Head of caudate nucleus (tissue), 42 donors: ENCODE results near the gene THRA.

Experiments
- DNase-seq, 42 donors: peaks; one replicate each; pipeline versions ENCODE4 v3.0.0 to v3.0.0-alpha.2; 2020 to 2021; ENCODE audit warnings: mixed read lengths in 7 of 42
- intact Hi-C: fragments of 100-400 bp; cut with DNase I; formaldehyde crosslinking; loops from one replicate; pipeline ENCODE4 v1.15.0; 2022

The THRA gene

DNA sequence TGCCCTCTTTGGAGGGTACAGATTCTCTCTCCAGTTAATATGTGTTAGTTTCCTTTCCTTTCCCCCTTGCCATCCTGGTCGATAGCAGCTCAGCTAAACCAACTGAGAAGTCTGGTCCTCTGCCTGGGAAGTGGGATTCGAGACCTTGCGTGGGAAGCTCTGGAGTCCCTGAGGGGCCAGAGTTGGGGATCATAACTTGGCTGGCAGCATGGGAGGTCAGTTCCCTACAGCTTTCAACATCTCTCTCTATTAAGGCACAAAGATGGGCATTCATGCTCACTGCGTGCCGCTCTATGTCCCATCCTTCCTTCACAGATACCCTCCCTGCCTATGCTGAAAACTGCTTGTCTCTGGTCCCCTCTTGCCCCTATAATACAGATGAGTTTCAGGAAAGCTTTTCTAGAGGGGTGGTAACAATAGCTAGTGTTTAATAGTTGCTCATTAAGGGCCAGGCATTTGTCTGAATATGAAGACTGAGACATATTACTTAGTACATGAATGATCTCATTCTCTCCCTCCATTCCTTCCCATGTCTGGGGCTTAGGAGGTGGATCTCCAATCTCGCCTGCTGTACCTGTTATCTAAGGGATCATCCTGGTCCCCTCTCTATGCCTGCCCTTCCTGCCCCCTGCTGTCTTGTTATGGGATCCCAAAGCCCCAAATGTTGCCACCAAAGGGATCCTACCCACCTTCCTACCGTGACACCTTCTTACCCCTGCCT, 10.8 kb downstream of the THRA start:
- intact Hi-C loops = loop anchor here (5.0 kb wide), 1 partner anchor 34 kb away; no protein-coding TSS in a partner anchor
- peak in 11 of 42 donors; percentile 23 to 62 (median 44) for DNase-seq

DNA sequence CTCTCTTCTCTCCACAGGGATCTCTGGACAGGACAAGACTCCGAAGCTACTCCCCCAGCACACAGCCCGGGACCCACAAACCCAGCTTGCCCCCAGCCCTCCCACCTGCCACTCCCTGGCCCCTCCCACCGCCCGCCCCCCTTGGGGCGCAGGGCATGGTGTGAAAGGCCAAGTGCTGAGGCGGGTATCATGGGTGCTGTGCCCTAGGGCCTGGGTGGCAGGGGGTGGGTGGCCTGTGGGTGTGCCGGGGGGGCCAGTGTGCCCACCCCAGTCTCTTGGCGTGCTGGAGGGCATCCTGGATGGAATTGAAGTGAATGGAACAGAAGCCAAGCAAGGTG, 11.4 kb downstream of the THRA start:
- intact Hi-C loops = loop anchor here (5.0 kb wide), 1 partner anchor 33 kb away; no protein-coding TSS in a partner anchor
- no peak for DNase-seq

GRCh38 chr17:40074871-40075200, 12.1 kb downstream of the THRA start:
- no peak for DNase-seq
- intact Hi-C loops = loop anchor here (5.0 kb wide), 1 partner anchor 32 kb away; no protein-coding TSS in a partner anchor

DNA sequence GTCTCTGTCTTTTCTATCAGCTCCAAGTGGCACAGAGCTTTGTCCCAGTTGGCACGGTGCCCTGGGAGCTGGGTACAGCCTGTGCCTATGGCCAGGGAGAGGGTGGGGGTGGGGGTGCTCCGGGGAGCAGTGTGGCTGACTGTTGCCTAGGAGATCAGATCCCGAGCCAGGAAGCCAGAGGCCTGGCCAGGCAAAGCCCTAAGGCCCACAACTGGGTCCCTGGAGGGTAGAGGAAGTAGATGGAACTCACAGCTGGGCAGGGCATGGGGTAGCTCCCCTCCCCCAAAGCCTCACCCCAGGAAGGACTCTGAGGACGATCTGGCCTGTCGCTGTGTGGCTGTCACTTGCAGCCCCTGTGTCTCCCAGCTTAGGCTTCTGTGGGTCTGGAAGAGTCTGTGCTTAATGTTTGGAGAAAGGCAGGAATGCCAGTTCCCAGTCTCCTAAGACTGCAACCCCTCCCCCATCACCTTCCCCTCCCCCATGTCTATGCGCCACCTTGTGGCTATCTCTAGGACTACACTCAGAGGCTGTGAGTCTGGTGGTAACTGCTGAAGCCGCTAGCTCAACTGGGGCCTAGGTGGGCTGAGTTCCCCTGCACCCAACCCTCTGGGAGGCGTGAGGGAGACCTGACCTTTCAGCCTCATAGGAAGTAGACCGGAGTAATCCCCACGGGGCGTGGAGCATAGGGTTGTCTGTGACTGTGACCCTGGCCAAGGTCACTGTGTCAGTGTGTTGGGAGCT, 12.6 kb downstream of the THRA start:
- intact Hi-C loops = no loop called here

DNA sequence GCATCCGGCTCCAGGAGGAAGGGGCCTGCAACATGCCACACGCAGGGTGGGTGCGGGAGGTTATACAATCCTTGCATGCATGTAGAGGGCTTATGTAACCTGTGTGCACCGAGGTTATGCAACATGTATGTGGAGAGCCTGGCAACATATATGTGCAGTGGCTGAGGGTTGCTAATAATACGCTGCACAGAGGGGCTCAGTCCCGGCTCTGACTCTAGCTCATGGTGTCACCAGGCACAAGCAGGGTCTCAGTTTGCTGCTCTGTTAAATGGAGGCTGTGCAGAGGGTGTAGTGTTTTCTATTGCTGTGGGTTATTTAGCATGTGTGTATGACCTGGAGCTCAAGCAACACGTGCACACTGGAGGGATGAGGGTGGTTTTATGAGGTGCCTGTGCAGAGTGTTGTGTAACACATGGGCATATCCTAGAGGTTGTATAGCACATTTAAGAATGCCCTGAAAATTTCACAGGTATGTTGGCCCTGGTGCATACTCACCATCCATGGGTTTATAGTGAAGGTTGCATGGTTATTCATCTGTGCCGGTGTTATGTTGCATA, 13.3 kb downstream of the THRA start:
- DNase-seq = peak in 1 of 42 donors; percentile 1
- intact Hi-C loops = no loop called here

More for the DNA sequence above, 12.6 kb downstream of the THRA start:
- peak; percentile 69 to 94 (median 84) for DNase-seq

- no peak for DNase-seq
- intact Hi-C loops = no loop called here
These were observed 13.8 kb downstream of the THRA start for GRCh38 chr17:40076591-40076990.

DNA sequence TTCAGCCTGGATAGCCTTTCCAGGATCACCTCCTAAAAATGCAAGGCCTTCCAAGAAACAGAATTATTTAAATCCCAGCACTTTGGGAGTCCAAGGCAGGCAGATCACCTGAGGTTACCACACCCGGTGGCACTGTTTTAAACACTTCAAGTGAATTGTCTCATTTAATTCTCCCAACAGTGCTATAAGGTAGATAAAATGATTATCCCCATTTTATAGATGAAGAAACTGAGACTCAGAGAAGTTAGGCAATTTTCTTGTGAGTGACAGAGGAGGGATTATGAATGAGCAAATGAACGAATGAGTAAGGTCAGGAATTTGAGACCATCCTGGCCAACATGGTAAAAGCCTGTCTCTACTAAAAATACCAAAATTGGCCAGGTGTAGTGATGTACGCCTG, 16.8 kb downstream of the THRA start:
- intact Hi-C loops = no loop called here
- no peak for DNase-seq

DNA sequence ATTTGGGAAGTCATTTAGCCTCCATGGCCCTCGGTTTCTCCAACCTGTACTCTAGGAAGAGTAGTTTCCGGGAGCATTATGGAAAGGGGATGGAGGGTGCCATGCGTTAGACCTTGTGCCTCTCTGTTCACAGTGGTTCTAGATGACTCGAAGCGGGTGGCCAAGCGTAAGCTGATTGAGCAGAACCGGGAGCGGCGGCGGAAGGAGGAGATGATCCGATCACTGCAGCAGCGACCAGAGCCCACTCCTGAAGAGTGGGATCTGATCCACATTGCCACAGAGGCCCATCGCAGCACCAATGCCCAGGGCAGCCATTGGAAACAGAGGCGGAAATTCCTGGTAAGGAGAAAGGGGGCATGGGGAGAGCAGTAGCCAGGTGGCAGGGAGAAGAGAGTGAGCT, 21.7 kb downstream of the THRA start:
- intact Hi-C loops = loop anchor here (10.0 kb wide), 1 partner anchor 70 kb away; the partner anchor contains the start of gene CSF3
- no peak for DNase-seq

- intact Hi-C loops = loop anchor here (10.0 kb wide), 1 partner anchor 72 kb away; the partner anchor contains the start of gene CSF3
- DNase-seq = peak in 21 of 42 donors; percentile 14 to 87 (median 66)
These were observed 23.6 kb downstream of the THRA start for GRCh38 chr17:40086150-40087044.

- intact Hi-C loops = loop anchor here (10.0 kb wide), 1 partner anchor 72 kb away; the partner anchor contains the start of gene CSF3
- DNase-seq = no peak
These were observed 24.5 kb downstream of the THRA start for GRCh38 chr17:40087049-40087794.

- DNase-seq = no peak
- intact Hi-C loops = loop anchor here (10.0 kb wide), 1 partner anchor 73 kb away; the partner anchor contains the start of gene CSF3
These were observed 25.3 kb downstream of the THRA start for GRCh38 chr17:40087903-40088718.

DNA sequence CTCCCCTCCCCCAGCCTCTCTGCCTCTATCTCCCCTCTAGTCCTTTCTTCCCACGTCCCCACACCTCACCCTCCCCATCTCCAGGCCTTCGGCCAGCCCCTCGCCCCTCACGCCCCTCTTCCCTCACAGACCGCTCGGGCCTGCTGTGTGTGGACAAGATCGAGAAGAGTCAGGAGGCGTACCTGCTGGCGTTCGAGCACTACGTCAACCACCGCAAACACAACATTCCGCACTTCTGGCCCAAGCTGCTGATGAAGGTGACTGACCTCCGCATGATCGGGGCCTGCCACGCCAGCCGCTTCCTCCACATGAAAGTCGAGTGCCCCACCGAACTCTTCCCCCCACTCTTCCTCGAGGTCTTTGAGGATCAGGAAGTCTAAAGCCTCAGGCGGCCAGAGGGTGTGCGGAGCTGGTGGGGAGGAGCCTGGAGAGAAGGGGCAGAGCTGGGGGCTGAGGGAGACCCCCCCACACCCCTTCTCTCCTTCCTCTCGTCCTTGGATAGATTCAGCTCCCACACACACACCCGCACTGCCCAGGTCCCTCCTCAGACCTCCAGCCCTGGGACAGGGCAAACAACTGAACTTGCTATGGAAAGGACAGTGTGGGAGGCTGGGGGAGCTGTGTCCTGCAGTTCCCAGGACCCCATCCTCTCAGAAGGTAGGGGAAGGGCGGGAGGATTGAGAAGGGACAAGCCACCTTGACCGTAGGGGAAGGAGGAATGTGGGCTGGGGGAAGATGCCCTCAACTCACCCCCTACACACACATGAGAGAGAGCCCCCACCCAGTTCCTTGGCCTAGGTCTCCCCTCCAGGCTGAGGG, 26.5 kb downstream of the THRA start:
- intact Hi-C loops = loop anchor here (10.0 kb wide), 1 partner anchor 74 kb away; the partner anchor contains the start of gene CSF3
- DNase-seq = no peak

- DNase-seq = peak in 1 of 42 donors; percentile 56
- intact Hi-C loops = no loop called here
These were observed 27.7 kb downstream of the THRA start for GRCh38 chr17:40090237-40091119.

DNA sequence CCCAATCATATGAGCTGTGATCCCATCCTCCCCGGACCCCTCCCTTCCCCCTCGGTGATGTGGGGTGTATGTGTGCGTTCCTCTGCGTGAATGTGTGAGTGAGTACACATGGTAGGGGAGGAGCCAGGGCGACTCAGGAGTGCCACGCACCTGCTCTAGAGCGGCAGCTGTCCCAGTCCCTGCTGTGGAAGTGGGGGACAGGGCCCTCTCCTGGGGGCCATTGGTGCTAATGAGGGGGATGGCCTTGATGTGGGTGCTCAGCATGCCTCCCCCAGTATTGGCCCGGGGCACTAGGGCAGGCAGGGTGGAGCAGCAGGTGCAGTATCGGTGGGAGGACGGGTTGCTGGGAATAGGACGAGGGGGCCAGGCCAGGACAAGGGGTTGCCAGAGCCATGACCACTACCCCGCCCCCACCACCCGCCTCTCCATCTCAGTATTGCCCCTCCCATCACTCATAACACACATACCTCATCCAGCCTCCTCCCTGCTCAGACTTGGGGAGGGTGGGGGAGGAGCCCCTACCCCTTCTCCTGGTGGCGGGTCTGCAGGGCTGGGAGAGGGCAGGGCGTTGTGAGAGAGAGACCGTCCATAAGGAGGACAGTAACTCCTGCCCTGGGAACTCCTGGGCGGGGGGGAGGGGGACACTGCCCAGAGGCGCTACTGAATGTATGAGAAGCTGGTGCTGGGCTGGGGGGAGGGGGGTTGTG, 29.1 kb downstream of the THRA start:
- peak in 7 of 42 donors; percentile 16 to 54 (median 44) for DNase-seq

GRCh38 chr17:40092581-40092980, 29.8 kb downstream of the THRA start:
- intact Hi-C loops = no loop called here
- DNase-seq = peak in 34 of 42 donors; percentile 55 to 86 (median 70)

More for the DNA sequence above, 29.1 kb downstream of the THRA start:
- intact Hi-C loops = no loop called here
